HepG2 (cell line): ENCODE results near the gene NPB. TPM values are rescaled to one million over a fixed set of nuclear protein-coding genes. Genes with fewer than 3 reads are reported as not detected.
A peak's percentile ranks its signal among the peaks of the same experiment; 100 is the strongest.

Experiments used
- CEBPZ ChIP-seq: IDR thresholded peaks from 2 replicates; pipeline ENCODE4 v1.6.1; 2012; ENCODE audit warnings: low read length, improper control_type of control experiment
- E2F1 ChIP-seq: sonication (generic); formaldehyde crosslinking; IDR thresholded peaks from 2 replicates; pipeline ENCODE4 v1.5.0; 2020; ENCODE audit warnings: missing genetic modification reagents
- FIP1L1 ChIP-seq: fragments of 200-400 bp; formaldehyde crosslinking; IDR thresholded peaks from 2 replicates; pipeline ENCODE4 v1.6.1; 2018; ENCODE audit warnings: low read depth, mild to moderate bottlenecking, low read length, moderate library complexity, borderline replicate concordance; ENCODE audit not compliant: insufficient read depth
- SNAPC4 ChIP-seq: sonication (generic); formaldehyde crosslinking; IDR thresholded peaks from 2 replicates; pipeline ENCODE4 v1.4.0; 2020; ENCODE audit warnings: mild to moderate bottlenecking, missing genetic modification reagents
- TBL1XR1 ChIP-seq: fragments of 150-350 bp; IDR thresholded peaks from 2 replicates; pipeline ENCODE4 v1.6.1; 2014; ENCODE audit warnings: borderline replicate concordance, low read length; ENCODE audit not compliant: partially characterized antibody
- ZFP36L1 ChIP-seq: sonication (generic); formaldehyde crosslinking; IDR thresholded peaks from 2 replicates; pipeline ENCODE4 v1.8.0; 2022; ENCODE audit warnings: mild to moderate bottlenecking, missing genetic modification reagents, moderate library complexity
- ZNF281 ChIP-seq: sonication (generic); formaldehyde crosslinking; IDR thresholded peaks from 2 replicates; pipeline ENCODE4 v1.4.0; 2020; ENCODE audit warnings: missing genetic modification reagents, borderline replicate concordance
- ZNF512B ChIP-seq: sonication (generic); formaldehyde crosslinking; IDR thresholded peaks from 2 replicates; pipeline ENCODE4 v1.5.1; 2020; ENCODE audit warnings: missing genetic modification reagents, mild to moderate bottlenecking, borderline replicate concordance
- ZNF615 ChIP-seq: sonication (generic); formaldehyde crosslinking; IDR thresholded peaks from 2 replicates; pipeline ENCODE4 v1.5.0; 2020; ENCODE audit warnings: mild to moderate bottlenecking, missing genetic modification reagents, borderline replicate concordance
- ZNF780A ChIP-seq: sonication (generic); formaldehyde crosslinking; IDR thresholded peaks from 2 replicates; pipeline ENCODE4 v1.8.0; 2022; ENCODE audit warnings: mild to moderate bottlenecking, missing genetic modification reagents, moderate library complexity
- polyA plus RNA-seq, 8 experiments: library from polyadenylated mRNA; depleted of rRNA in 3 of 8; stranded (reverse) in 7 of 8; unstranded in 1 of 8; fragments of >200 nt; fragmentation: Illumina TruSeq in 4 of 8; extraction: Trizol in 4 of 8; gene quantifications; 2 replicates each; pipeline versions ENCODE4 v1.2.1 to v1.2.3, GENCODE V29; 2011 to 2016; ENCODE audit warnings: low read depth in 4 of 8, missing spikeins in 1 of 8, mixed read lengths in 1 of 8; ENCODE audit not compliant: insufficient read depth in 1 of 8
- total RNA-seq, 5 experiments: library from RNA; depleted of rRNA; stranded (reverse); fragments of >200 nt; fragmentation: Illumina TruSeq; extraction: Trizol; gene quantifications; 2 replicates each; pipeline ENCODE4 v1.2.3, GENCODE V29; 2016; ENCODE audit warnings: low read depth in 1 of 5

Gene NPB
- total and polyA plus RNA-seq, 2 of the 13 experiments (the other 11 are each of a cell fraction or from before 2014, with no cell fraction given), result 0.11 to 0.93 TPM

GRCh38 chr17:81870131-81870980, 31.7 kb upstream of the NPB start (continued):
- TF ChIP-seq ZNF512B (CRISPR knock-in tag) (no peak), FIP1L1 (no peak), TBL1XR1 (peak; percentile 29), CEBPZ (no peak), E2F1 (CRISPR knock-in tag) (no peak; the same call in 1 of the 2 replicates), ZNF281 (CRISPR knock-in tag) (no peak; the same call in 1 of the 2 replicates), ZNF780A (CRISPR knock-in tag) (0 out of 2 replicates have a peak, but pooled peaks have one; percentile 65), ZFP36L1 (CRISPR knock-in tag) (no peak), SNAPC4 (CRISPR knock-in tag) (no peak), ZNF615 (CRISPR knock-in tag) (no peak)
